Stimulated activated CD8-positive, alpha-beta memory T cell treated with anti-CD3 and anti-CD28 coated beads, Interleukin-12 subunit alpha, Interleukin-12 subunit beta, amount 100 ng/mL, for 1 hour (primary cell): ENCODE measurements around the gene BUD23.
"Not testable (repeated sequence)": the region's sequence is repeated elsewhere in the genome, so short reads cannot be mapped to it uniquely, and the experiment has no call there.

ENCODE experiments used
- DNase-seq: peaks from one replicate; pipeline ENCODE4 v3.0.0-alpha.2; 2020; ENCODE audit warnings: low read depth

Gene BUD23

DNA sequence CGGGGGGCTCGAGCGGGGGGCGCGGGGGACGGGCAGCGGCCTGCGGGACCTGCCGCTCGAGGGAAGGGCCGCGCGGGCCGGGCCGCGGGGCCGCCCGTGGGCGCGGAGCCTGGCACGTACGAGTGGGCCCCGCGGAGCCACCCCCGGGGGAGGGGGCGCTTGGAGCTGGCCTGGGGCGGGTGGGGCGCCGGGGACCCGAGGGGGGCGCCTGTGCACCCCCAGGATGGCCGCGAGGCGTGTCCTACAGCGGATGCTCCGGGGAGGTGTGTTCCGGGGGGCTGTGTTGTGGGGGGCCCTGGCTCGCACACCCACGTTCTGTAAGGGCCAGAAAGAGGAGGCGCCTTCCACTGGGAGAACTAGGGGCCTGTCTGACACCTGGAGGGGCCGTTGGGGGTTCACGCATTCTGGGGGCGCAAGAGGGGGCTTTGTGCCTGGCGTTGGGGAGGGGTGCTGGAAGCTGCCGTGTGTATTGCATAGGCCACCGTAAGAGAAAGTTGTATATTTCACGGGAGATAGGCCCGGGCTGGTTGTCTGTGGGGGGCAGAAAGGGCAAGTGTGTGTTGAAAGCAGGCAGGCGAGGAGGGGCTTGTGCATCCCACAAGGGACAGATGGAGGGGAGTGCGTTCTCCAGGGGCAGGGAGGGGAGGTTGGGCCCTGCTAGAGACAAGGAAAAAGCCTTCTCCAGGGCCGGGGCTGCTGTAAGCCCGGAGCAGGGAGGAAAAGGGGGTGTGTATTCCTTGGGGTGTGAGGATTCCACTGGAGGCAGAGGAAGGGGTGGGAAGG, 15.1 kb upstream of the BUD23 start:
- no peak for DNase-seq

GRCh38 chr7:73668886-73669230, 14.5 kb upstream of the BUD23 start:
- DNase-seq: no peak

DNA sequence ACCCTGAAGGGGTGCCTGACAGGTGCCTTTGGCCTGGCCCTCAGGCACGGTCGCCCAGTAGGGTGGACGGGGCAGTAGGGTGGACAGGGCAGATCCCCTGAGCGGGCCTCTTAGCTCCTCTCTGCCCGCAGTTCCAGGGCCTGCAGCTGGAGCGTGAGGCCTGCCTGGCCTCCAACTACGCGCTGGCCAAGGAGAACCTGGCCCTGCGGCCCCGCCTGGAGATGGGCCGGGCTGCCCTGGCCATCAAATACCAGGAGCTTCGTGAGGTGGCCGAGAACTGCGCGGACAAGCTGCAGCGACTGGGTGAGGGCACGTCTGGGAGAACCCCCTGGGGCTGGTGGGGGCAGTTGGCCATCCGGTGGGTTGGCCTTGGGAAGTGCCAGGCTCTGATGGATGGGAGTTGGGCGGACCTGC, 14.1 kb upstream of the BUD23 start:
- DNase-seq: no peak

DNA sequence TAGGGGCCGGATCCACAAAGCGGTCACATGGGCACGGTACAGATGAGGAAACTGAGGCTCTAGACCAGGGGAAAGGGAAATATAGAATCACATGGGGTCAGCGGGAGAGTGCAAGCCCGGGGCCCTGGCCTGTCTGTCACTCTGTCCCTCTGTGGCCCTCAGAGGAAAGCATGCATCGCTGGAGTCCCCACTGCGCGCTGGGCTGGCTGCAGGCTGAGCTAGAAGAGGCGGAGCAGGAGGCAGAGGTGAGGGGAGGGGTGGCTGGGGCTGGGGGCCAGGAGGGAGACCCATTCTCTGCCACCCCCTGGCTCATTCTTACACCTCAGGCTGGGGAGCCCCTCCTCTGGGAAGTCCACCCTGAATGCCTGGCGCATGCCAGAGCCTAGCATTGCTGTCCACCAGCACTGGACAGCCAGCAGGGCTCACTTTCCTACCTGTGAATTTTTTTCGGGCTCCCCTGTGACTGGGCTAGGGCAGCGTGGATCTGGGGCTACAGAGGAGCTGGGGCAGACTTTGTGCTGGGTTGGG, 13.5 kb upstream of the BUD23 start:
- no peak for DNase-seq

- no peak for DNase-seq
Observed at GRCh38 chr7:73671322-73671661, 12.1 kb upstream of the BUD23 start.

DNA sequence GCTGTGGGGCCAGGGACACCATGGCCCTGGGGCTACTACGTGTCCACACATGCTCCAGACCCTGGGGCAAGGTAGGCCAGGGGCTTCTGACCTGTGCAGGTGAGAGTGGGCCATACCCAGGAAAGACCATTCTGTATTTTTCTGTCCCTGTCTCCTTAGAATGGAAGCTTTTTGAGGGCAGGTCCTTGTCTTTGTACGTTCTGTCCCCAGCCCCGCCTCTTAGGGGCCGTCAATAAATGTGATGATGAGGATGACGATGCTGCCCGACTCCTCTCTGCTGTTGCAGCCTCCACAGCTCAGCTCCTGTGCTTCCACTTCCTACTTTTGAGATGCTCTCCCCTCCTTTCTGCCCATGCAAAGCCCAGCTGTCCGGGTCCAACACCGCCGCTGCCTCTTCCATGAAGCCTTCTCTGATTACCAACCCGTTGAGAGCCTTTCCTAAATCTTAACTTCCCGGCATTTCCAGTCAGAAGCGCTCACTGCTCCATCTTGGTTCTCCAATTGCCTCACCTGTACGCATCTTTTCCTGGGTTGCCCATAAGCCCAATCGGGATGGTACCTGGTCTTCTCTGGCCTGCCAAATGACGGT, 11.4 kb upstream of the BUD23 start:
- DNase-seq: no peak

DNA sequence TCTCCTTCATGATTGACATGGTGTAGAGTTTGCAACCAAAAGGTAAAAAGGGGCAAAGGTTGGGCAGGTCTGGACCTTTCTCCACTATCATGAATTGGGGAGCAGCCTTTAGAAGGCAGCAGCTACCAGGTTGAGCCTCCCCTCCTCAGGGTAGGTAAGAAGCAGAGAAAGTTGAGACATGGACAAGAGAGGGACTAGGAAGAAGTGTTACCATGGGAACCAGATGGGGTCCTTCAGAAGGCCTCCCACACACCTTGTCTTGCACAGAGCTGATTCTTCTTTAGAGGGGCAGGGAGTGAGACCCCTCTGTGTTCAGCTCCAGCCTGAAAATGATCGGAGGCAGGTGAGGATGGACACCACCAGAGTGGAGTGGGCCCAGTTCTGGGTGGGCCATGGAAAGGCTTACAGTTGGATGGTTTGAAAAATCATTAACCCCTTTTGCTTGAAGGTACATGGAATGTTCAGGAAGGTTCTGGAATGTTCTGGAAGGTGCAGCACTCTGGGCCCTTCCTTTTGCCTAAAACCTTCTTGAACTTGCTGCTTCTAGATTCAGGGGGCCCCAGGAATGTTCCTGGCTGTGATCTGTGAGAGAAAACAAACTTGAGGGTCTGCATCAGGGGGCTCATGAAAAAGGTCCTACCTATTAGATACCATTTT, 8.8 kb upstream of the BUD23 start:
- DNase-seq: no peak

DNA sequence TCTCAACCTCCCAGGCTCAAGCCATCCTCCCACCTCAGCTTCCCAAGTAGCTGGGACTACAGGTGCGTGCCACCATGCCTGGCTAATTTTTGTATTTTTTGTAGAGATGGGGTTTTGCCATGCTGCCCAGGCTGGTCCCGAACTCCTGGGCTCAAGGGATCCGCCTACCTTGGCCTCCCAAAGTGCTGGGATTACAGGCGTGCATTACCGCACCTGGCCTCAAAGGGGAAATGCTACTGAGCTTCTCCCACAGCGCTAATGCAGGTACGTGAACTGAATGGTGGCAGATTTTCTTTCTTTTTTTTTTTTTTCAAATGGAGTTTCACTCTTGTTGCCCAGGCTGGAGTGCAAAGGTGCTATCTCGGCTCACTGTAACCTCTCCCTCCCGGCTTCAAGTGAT, 7.3 kb upstream of the BUD23 start:
- DNase-seq: not testable (repeated sequence)

DNA sequence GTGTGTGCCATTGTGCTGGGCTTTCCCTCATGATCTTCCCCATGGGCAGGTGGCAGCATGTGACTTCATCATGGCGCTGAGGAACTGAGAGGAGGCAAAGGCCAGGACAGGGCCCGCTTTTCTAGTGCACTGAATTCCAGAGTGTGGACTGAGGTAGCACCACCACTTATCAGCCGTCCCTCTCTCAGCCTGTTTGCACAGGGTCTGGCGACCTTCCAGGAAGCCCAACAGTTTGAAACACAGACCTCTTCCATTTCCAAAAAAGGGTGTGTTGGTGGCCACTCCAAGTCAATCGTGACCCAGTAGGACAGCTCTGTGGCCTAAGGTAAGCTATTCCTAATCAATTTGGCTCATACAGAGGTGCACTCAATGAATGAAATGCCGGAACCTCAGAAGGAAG, 4.5 kb upstream of the BUD23 start:
- no peak for DNase-seq

- no peak for DNase-seq
Observed at GRCh38 chr7:73679709-73680108, 3.7 kb upstream of the BUD23 start.

DNA sequence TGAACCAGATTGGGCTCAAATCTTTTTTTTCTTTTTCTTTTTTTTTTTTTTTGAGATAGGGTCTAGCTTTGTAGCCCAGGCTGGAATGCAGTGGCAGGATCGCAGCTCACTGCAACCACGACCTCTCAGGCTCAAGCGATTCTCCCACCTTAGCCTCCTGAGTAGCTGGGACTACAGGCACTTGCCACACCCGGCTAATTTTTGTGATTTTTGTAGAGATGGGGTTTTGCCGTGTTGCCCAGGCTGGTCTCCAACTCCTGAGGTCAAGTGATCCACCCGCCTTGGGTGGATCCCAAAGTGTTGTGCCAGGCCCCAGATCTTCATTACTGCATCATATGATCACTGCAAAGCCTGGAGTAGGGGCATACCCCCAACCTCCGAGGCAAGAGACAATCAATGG, 2.9 kb upstream of the BUD23 start:
- no peak for DNase-seq

- DNase-seq: no peak
Observed at GRCh38 chr7:73681031-73681430, 2.4 kb upstream of the BUD23 start.

DNA sequence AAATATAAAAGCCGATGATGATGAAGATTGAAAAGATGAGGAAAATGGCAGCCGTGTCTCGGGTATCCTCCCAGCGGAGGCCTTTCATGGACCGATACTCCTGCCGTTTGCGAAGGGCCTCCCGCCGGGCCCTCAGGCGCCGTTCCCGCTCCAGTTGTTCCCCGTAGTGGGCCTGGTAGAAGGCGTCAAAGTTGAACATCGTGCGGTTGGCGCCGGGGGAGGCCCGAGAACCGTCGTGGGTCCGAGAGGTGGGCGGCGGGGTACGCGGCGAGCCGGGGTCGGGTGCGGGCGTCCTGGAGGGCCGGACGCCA, 697 bp upstream of the BUD23 start:
- DNase-seq: no peak

- no peak for DNase-seq
Observed at GRCh38 chr7:73683788-73684693, 644 bp downstream of the BUD23 start.

GRCh38 chr7:73685311-73685710, 1.9 kb downstream of the BUD23 start:
- no peak for DNase-seq

DNA sequence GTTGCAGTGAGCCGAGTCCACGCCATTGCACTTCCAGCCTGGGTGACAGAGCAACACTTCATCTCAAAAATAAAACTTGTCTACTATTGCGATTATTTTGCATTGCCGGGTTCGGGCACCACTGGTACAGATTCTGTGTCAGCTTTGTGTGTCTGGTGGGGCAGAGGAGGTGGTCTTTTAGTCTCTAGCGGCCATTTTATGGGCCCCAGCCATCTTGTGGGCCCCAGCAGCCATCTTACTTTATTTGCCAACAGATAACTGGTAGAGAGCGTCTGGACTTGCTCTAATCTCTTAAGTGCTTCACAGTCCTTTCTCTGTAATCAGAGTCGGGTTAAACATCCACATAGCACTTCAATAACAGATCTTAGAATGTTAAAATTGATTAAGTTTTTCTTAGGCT, 4.9 kb downstream of the BUD23 start:
- no peak for DNase-seq

- DNase-seq: no peak
Observed at GRCh38 chr7:73690646-73691045, 7.2 kb downstream of the BUD23 start.

- no peak for DNase-seq
Observed at GRCh38 chr7:73696372-73696771, 13.0 kb downstream of the BUD23 start.

- DNase-seq: no peak
Observed at GRCh38 chr7:73698410-73698809, 15.0 kb downstream of the BUD23 start.

- DNase-seq: no peak
Observed at GRCh38 chr7:73699370-73700068, 16.1 kb downstream of the BUD23 start.

- no peak for DNase-seq
Observed at GRCh38 chr7:73700069-73700423, 16.6 kb downstream of the BUD23 start.

DNA sequence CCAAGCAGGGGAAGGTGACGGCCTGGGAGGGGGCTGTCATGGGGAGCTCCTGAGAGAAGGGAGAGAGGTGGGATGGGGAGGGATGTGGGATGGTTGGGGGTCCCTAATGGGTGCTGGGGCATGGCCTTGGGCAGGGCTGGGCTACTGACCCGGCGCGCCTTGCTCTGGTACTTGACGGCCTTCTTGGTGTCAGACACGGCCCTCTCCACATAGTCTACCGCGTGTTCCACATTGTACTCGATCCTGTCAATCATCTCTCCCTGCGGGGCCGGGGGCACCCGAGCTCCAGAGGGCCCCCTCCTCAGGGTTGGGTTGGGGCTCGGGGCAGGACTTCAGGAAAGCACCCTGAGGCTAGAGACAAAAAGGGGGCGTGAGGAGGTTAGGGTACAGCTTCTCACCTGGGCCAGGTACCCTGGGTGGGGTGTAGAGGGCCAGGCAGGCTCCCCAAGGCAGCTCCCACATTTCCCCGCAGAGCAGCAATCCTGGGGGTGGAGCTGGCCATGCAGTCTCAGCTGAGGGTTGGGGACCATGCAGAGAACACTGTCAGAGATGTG, 17.3 kb downstream of the BUD23 start:
- no peak for DNase-seq
